ENCODE results near the gene SYT17.

DNA sequence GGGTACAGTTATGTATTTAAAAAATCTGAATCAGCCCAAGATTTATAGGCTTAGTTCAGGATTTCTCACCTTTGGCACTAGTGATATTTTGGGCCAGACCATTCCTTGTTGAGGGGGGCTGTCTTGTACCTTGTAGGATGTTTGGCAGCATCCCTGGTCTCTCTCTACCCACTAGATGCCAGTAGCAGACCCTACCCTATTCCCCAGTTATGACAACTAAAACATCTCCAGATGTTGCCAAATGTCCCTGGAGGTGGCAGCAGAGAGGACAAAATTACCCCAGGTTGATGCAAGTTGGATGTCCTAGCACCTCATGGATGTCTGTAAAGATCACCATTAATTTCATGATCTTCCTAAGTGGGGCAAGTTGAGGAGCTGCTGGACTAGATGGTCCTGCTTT is 45.8 kb downstream of the SYT17 start:
- TF ChIP-seq, protein P1, sequence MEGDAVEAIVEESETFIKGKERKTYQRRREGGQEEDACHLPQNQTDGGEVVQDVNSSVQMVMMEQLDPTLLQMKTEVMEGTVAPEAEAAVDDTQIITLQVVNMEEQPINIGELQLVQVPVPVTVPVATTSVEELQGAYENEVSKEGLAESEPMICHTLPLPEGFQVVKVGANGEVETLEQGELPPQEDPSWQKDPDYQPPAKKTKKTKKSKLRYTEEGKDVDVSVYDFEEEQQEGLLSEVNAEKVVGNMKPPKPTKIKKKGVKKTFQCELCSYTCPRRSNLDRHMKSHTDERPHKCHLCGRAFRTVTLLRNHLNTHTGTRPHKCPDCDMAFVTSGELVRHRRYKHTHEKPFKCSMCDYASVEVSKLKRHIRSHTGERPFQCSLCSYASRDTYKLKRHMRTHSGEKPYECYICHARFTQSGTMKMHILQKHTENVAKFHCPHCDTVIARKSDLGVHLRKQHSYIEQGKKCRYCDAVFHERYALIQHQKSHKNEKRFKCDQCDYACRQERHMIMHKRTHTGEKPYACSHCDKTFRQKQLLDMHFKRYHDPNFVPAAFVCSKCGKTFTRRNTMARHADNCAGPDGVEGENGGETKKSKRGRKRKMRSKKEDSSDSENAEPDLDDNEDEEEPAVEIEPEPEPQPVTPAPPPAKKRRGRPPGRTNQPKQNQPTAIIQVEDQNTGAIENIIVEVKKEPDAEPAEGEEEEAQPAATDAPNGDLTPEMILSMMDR (IDR thresholded peaks at IDR 0.05; ENCODE audit: low read depth, low read length, poor library complexity, severe bottlenecking), result peak; percentile 49
- no peak for TF ChIP-seq EZH2phosphoT487 (IDR thresholded peaks at IDR 0.05; ENCODE audit: borderline replicate concordance, low read length)

All from DOHH2 (cell line).